Esophagus squamous epithelium (tissue), 4 donors: ENCODE measurements around the gene C12orf43.

ENCODE experiments used
- CTCF ChIP-seq, 6 experiments: fragments of 450-650 bp in 4 of 6; fragments of 200-600 bp in 2 of 6; sonication (generic) in 2 of 6; IDR thresholded peaks; one replicate each; pipeline ENCODE4 v1.5.1; 2016 to 2019; ENCODE audit warnings: antibody characterized with exemption in 6 of 6, mild to moderate bottlenecking in 4 of 6, moderate library complexity in 4 of 6
- POLR2A ChIP-seq, 4 donors: fragments of 450-650 bp; IDR thresholded peaks; one replicate each; pipeline ENCODE4 v1.6.1; 2017; ENCODE audit warnings: antibody characterized with exemption in 4 of 4, mild to moderate bottlenecking in 4 of 4, moderate library complexity in 3 of 4

DNA sequence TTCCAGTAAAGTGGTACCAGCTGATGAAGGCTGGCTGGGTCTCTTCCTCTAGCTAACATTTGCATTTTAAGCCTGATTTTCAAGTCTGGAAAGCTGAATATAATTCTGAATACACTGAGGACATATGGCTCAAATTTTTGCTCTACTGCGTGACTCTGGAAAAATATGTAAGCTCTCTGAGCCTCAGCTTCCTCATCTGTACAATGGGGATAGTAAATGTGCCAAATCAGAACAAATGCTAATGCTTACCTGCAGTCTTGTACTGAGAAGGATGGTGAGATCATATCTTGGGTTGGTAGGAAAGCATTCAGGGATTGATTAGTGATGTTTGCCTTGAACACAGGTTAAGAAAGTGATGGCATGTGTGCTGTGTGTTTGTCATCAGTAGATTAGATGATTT, 23.3 kb downstream of the C12orf43 start:
- no peak for TF ChIP-seq CTCF (IDR thresholded peaks at IDR 0.05)
- no peak for TF ChIP-seq POLR2A (IDR thresholded peaks at IDR 0.05)
